ENCODE data around the gene MFAP3L. TPM values are rescaled to one million over a fixed set of nuclear protein-coding genes. Genes with fewer than 3 reads are reported as not detected.
A peak's percentile ranks its signal among the peaks of the same experiment; 100 is the strongest.

Gene MFAP3L
- total RNA-seq, 1 experiment from 2014 or later: 6.2 TPM

DNA sequence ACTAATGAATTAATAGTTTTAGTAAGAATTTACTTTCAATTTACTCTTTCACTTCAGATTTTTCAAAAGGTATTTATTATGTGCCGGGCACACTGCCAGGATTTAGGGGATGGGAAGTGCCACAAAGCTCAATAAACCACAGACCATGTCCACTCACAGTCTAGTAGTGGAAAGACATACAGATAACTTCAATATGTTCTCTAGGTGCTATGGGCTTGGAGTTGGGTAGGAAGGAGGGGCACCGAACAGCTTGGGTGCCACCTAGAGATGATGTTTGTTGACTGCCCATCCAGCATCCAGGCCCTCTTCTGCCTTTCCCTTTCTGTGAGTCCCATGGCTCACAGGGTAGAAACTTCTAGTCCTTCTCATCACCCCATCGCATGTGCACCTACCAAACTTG lies 17.8 kb downstream of the MFAP3L start:
- Histone ChIP-seq H3K27ac (no peak overlapping the region), H3K27me3 (ENCODE audit: insufficient read depth, low read depth) (no peaks in the 10 kb centered on the region), H3K36me3 (ENCODE audit: low read depth) (no peaks in the 10 kb centered on the region), H3F3A (ENCODE audit: insufficient read depth, low read depth) (no peaks in the 10 kb centered on the region), H3K4me2 (no peak overlapping the region), H3K79me2 (ENCODE audit: low read depth) (no peaks in the 10 kb centered on the region), H3K9me2 (ENCODE audit: insufficient read depth) (no peaks in the 10 kb centered on the region), H4K20me1 (ENCODE audit: insufficient read depth) (no peaks in the 10 kb centered on the region), H3K4me1 (replicated peaks; ENCODE audit: insufficient read depth) (no peaks in the 10 kb centered on the region), H3K4me3 (no peak overlapping the region), H2AFZ (no peak overlapping the region), H3K9me3 (ENCODE audit: insufficient read depth, low read depth) (no peaks in the 10 kb centered on the region)
- no TSS peak for BruUV-seq (replicated peaks)
- ChIA-PET CTCF (no interaction called here), POLR2A (ENCODE audit: unreplicated experiment) (no interaction called here)
- TF ChIP-seq, protein P1, sequence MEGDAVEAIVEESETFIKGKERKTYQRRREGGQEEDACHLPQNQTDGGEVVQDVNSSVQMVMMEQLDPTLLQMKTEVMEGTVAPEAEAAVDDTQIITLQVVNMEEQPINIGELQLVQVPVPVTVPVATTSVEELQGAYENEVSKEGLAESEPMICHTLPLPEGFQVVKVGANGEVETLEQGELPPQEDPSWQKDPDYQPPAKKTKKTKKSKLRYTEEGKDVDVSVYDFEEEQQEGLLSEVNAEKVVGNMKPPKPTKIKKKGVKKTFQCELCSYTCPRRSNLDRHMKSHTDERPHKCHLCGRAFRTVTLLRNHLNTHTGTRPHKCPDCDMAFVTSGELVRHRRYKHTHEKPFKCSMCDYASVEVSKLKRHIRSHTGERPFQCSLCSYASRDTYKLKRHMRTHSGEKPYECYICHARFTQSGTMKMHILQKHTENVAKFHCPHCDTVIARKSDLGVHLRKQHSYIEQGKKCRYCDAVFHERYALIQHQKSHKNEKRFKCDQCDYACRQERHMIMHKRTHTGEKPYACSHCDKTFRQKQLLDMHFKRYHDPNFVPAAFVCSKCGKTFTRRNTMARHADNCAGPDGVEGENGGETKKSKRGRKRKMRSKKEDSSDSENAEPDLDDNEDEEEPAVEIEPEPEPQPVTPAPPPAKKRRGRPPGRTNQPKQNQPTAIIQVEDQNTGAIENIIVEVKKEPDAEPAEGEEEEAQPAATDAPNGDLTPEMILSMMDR (conservative IDR thresholded peaks at IDR 0.05): no peak
- TF ChIP-seq EZH2 (IDR thresholded peaks at IDR 0.05; ENCODE audit: low read depth): no peak
- intact Hi-C loops (cut with micrococcal nuclease; ENCODE audit: unreplicated experiment): loop anchor here (1.0 kb wide), 1 partner anchor 198 kb away; no protein-coding TSS in a partner anchor
- peak in 1 of 2 experiments; percentile 9 for DNase-seq

DNA sequence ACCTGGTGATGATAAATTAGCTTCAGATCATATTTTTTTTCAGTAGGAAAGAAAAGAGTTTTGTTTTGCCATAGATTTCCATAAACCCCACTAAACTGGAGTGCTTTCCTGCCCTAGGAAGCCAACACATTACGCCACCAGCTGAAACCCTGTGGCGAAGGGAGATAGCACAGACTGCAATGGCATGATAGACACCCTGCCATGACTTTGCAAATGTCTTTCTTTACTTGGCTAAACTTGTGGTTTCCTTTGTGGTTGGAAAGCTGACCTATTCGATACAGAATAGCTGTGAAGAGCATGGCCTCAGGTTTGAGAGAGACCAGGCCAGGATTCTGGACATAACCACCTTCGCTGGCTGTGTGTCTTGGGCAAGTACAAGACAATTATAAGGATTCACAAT lies 19.1 kb downstream of the MFAP3L start:
- BruUV-seq (replicated peaks): no TSS peak
- Histone ChIP-seq H3K27ac (no peak overlapping the region), H2AFZ (no peak overlapping the region), H3K79me2 (ENCODE audit: low read depth) (no peaks in the 10 kb centered on the region), H3F3A (ENCODE audit: insufficient read depth, low read depth) (no peaks in the 10 kb centered on the region), H3K9me3 (ENCODE audit: insufficient read depth, low read depth) (no peaks in the 10 kb centered on the region), H3K27me3 (ENCODE audit: insufficient read depth, low read depth) (no peaks in the 10 kb centered on the region), H3K4me3 (no peak overlapping the region), H4K20me1 (ENCODE audit: insufficient read depth) (no peaks in the 10 kb centered on the region), H3K4me1 (replicated peaks; ENCODE audit: insufficient read depth) (no peaks in the 10 kb centered on the region), H3K36me3 (ENCODE audit: low read depth) (no peaks in the 10 kb centered on the region), H3K4me2 (no peak overlapping the region), H3K9me2 (ENCODE audit: insufficient read depth) (no peaks in the 10 kb centered on the region)
- CTCF ChIA-PET: no interaction called here
- no peak for DNase-seq
- POLR2A ChIA-PET (ENCODE audit: unreplicated experiment): no interaction called here
- intact Hi-C loops (cut with micrococcal nuclease; ENCODE audit: unreplicated experiment): no loop called here
- TF ChIP-seq, protein P1 (conservative IDR thresholded peaks at IDR 0.05): no peak
- no peak for TF ChIP-seq EZH2 (IDR thresholded peaks at IDR 0.05; ENCODE audit: low read depth)

DNA sequence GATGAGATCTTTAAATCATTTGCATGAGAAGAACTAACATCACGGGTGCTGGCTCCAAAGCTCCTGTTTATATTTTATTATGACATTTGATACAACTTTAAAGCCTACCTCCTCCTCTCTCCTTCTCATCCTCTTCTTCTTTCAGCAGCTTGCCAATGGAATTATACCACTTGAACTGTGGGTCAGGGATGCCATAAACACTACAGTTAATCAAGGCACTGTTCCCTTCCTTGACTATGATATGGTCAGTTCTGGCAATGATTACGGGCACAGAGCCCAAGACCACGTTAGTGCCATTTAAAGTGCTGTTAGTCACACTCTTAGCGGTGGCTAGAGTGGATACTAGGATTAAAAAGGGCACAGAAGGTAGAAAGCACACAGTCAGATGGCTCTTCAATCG lies 20.7 kb downstream of the MFAP3L start:
- H4K20me1 ChIP-seq (ENCODE audit: insufficient read depth): no peaks in the 10 kb centered on the region

More for the DNA sequence above, 20.7 kb downstream of the MFAP3L start:
- no peaks in the 10 kb centered on the region for H3K79me2 ChIP-seq (ENCODE audit: low read depth)
- intact Hi-C loops (cut with micrococcal nuclease; ENCODE audit: unreplicated experiment): no loop called here
- BruUV-seq (replicated peaks): no TSS peak
- ChIA-PET POLR2A (ENCODE audit: unreplicated experiment) (no interaction called here), CTCF (no interaction called here)
- H3K9me2 ChIP-seq (ENCODE audit: insufficient read depth): no peaks in the 10 kb centered on the region
- TF ChIP-seq, protein P1 (conservative IDR thresholded peaks at IDR 0.05): no peak
- no peak for TF ChIP-seq EZH2 (IDR thresholded peaks at IDR 0.05; ENCODE audit: low read depth)
- no peak overlapping the region for H2AFZ ChIP-seq
- H3K4me1 ChIP-seq (replicated peaks; ENCODE audit: insufficient read depth): no peaks in the 10 kb centered on the region
- no peaks in the 10 kb centered on the region for H3F3A ChIP-seq (ENCODE audit: insufficient read depth, low read depth)
- H3K9me3 ChIP-seq (ENCODE audit: insufficient read depth, low read depth): no peaks in the 10 kb centered on the region
- H3K36me3 ChIP-seq (ENCODE audit: low read depth): no peaks in the 10 kb centered on the region
- no peak for DNase-seq
- H3K4me2 ChIP-seq: no peak overlapping the region
- H3K4me3 ChIP-seq: no peak overlapping the region
- H3K27ac ChIP-seq: no peak overlapping the region
- H3K27me3 ChIP-seq (ENCODE audit: insufficient read depth, low read depth): no peaks in the 10 kb centered on the region
